GM18873 (cell line): ENCODE results near the gene CAGE1.

Experiments used
- ATAC-seq: cut with Tn5 transposase; IDR thresholded peaks from one replicate; pipeline ENCODE4 v1.9.1; 2021; ENCODE audit warnings: mild to moderate bottlenecking, moderate library complexity, moderate number of reproducible peaks; ENCODE audit not compliant: unreplicated experiment, low FRiP score

Gene CAGE1

DNA sequence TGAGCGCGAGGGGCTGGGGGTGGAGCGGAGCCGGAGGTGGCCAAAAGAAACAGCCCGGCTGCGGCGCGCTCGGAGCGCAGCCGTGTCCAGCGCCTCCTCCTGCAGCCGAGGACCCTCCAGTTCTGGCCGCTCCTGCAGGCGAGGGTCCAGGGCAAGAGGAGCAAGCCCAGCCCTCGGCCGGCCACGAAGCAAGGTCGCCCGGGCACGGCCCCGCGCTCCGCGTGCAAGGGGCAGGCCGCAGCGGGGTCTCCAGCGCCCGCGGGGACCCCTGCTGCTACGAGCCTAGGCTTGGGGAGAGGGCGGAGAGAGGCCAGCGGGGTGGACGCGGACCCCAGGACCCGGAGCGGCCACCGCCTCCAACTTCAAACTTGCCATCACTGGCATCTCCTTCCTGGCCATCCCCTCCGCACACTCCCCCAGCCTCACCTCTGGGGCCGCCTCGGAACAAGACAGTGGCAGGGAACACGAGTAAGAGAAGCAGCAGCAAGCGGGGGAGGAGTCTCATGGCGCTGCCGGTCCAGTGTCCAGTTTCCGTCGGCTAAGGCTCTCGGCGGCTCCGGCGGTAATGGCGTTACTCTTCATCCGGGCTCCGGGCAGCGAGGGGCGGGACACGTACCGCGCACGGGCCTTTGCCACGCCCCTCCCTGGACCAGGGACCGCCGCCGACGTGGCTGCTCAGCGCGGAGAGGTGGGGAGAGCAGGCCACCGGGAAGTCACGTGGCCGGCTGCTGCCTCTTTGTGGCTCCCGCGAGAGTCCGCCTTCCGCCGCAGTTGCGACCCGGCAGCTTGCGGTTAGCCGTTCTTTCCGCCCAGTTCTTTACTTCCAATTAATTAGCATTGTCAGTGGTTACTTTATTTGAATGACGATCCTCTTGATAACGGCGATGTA lies 76.7 kb downstream of the CAGE1 start, which contains the start of gene SSR1:
Gene SSR1 (minus strand): TSS at position 584 of the 889 bp plus-strand sequence. CDS start 79 bp downstream, at position 505.
- peak; percentile 90 for ATAC-seq

DNA sequence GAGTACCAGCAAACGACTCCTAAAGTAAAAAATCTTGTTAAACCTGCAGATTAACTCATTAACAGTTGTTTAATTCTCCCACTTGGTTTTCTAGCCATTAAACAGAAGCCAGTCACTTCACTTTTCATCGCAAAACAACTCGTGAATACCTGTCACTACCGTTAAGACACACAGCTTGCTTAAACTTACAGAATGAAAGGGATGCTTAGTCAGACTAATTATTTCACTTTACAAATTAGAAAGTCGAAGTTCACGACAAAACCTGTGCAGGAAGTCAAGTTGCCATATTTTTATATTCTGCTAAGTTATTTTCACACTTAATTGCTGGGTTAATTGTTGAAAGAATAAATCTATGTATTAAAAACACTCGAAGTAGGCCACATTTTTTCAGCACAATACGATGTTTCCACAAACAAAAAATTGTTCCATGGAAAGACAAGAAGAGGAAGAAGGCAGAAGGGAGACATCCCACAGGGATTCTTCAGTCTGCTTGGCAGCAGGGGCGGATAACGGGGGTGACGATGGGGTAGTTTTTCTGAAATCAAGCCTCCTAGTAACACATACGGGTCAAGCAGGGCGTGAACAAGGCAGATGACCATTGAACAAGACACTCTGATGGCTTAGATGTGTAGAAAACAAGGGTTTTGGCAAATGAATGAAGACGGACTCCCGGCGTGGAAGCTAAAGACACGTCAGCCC lies 77.5 kb downstream of the CAGE1 start:
- ATAC-seq, result no peak

DNA sequence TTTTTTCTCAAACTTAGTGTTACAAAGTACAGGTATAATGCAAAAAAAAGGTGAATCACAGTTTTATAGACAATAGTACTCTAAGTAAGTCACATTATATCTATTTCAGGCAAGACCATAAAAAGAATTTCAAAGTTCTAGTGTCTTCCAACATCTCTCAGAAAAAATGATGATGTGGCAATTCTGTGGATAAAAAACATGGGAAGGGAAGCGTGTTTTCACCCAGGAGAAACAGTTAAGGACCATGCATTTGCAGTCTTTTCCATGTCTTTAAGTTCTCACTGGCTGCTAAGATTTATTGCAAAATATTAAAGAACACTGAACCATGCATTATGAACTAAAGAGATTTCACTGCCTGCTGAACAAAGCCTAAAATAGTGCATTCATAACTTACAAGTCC lies 78.4 kb downstream of the CAGE1 start:
- no peak for ATAC-seq

DNA sequence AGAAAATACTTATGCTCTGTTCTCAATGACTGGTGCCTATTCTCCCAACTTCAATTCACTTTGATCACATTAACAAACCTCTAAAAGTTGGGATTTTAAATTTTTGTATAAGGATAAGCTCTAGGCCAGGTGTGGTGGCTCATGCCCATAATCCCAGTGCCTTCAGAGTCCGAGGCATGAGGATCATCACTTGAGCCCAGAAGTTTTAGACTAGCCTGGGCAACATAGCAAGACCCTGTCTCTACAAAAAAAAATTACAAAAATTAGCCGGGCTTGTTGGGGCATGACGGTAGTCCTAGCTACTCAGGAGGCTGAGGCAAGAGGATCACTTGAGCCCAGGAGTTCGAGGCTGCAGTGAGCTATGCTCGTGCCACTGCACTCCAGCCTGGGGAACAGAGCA lies 80.5 kb downstream of the CAGE1 start:
- ATAC-seq, result no peak

DNA sequence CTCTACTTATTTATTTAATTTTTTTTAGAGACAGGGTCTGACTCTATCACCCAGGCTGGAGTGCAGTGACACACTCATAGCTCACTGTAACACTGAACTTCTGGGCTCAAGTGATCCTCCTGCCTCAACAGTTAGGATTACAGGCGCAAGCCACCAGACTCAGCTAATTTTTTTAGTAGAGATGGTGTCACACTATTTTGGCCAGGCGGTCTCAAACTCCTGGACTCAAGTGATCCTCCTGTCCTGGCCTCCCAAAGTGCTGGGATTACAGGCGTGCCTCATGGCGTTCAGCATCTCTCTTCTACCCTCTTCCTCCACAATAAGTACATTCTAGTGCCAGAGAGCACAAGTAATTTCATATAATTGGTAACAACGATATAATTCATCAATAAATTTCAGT lies 82.0 kb downstream of the CAGE1 start:
- no peak for ATAC-seq

DNA sequence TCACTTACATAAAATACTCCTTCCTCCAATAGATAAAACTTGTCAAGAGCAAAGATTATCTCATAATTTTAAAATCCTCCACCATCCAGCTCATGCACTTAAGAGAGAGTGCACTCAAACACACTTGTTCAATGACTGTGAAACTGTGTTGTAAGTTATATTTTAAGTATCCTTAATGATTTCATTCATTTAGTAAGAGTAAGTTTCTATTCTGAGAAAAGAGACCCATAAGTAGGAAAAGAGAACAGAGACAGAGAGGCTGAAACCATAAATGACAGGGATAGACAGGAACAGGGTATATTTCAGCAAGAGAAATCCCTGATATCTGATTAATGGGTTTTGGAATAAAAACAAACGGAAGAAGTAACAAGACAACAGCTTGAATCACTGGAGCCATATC lies 84.7 kb downstream of the CAGE1 start:
- no peak for ATAC-seq

DNA sequence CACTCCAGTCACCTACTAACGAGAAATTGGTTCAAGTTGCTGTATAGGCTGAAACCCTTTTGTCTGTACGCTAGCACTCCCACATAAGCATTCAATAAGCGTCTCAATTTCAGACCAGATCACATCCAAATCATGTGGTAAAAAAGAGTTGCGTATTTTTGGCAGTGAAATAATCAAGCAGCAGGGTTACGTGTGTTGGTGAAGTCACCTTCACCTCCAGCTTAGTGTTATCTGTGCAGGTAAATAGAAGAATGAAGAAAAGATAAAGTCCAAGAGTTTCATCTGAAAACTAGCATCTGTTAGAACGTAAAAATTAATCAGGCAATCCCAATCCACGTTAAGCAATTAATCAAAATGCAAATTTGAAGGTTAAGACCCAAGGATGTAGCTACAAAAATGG lies 87.8 kb downstream of the CAGE1 start:
- ATAC-seq, result no peak

DNA sequence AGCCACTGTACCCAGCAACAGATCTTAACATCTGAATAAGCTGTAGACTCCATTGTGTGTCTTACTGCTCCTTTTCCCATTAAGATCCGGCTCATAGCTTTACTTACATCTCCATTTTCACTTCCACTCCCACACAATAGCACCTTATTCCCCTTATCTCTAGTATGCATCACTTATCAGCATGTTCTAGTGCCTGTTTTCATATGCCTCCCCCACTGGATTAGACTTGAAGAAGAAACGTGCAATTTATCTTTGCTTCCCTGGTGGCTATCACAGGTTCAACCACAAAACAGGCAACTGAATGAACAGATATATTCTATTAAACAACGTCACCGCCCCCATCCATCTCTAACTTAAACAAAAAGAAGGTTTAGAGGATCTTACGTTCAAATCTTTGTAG lies 88.6 kb downstream of the CAGE1 start:
- no peak for ATAC-seq

DNA sequence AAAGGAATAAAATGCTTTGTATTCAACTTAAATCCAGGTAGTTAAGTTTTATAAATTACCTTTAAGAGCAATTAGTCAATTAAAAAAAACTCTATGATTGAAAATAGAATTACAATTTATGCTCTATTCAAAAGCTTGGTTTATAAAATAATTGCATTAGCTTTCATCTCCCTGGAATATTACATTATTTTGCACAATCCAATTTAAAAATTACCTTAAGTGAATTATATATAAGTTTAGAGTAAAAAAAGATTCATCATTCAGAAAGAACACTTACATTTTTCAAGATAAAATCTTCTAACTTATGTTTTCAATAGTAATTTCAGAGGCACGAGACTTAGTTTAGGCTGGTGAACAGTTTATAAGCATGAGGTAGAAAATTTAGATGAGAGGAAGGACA lies 91.4 kb downstream of the CAGE1 start:
- ATAC-seq, result no peak

DNA sequence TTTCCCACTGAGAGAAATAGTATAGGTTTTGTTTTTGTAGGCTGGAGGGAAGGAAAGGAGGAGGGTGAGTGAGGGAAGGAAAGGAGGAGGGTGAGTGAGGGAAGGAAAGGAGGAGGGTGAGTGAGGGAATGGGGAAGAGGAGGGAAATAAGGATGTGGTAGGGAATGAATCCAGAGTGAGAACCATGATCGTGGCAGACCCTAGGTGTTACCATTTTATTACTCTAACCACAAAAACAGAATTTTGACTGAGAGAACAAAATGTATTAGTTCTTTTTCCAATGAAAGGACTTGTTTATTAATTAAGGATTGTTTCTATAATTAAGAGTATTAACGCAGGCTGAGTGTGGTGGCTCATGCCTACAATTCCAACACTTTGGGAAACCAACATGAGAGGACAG lies 92.9 kb downstream of the CAGE1 start:
- no peak for ATAC-seq

DNA sequence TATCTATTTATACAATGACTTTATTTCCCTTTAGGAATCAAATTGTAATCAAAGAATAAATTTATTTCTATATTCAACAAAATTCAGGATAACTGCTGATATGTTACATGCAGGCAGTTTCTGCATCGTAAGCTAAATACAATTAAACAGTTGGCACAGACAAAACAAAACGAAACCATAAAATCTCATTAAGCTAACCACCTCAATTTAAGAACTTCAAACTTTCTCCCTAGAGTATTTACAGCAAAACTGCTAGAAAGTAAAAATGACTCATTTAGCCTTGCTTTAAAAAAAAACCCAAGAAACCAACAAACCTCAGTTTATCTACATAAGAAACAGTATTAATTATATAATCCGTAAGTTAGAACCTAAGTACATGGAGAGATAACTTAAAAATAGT lies 93.6 kb downstream of the CAGE1 start:
- no peak for ATAC-seq

DNA sequence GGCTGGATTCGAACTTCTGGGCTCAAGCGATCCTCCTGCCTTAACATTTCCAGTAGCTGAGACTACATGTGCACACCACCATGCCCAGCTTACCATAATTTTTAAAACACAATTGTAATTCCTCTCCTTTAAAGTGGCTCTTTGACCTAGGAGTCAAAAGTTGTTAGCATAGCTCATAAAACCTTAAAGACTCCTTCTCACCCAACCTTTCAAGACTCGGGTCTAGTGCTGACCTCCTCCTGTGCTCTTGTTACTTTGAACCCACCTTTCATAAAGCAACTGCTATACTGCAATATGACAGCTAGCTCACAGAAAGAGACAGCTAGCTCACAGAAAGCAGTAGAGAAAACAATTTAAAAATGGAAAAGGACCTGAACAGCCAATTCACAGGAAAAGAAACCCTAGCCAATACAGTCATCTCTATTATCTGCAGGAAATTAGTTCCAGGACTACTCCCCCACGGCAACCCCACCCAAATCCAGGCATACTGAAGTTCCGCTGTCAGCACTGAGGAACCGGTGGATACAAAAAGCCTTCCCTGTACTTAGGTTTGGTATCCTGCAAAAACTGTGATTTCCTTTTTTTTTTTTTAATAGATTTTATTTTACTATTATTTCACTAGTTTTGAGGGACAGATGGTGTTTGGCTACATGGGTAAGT lies 96.8 kb downstream of the CAGE1 start:
- ATAC-seq, result no peak

DNA sequence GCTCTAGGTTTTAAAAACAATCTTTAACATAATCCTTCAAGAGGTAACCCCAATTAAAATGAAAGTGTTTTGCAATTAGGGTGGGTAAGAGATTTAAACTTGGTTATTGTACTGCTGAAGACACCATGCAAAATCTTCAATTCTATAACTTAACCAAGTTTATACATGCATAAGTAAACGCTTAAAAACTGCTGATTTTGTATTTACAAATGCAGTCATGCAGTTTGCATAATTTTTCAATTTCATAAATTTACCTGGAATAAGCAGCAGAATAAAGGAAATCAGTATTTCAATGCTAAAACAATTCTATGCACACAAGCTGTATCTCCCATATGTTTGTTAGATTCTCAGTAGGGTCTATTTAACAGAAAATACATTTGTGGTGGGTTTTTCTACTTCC lies 99.5 kb downstream of the CAGE1 start:
- no peak for ATAC-seq

DNA sequence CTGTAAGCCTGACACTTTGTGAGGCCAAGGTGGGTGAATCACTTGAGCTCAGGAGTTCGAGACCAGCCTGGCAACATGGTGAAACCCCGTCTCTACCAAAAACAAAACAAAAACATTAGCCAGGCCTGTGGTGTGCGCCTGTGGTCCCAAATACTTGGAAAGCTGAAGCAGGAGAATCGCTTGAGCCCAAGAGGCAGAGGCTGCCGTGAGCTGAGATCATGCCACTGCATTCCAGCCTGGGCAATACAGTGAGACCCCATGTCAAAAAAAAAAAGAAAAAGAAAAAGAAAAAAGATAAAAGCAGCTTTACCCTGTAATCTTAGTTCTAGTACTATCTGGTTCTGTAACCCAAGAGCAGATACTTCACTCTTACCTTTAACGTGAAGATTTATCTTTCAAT lies 104.1 kb downstream of the CAGE1 start:
- no peak for ATAC-seq

DNA sequence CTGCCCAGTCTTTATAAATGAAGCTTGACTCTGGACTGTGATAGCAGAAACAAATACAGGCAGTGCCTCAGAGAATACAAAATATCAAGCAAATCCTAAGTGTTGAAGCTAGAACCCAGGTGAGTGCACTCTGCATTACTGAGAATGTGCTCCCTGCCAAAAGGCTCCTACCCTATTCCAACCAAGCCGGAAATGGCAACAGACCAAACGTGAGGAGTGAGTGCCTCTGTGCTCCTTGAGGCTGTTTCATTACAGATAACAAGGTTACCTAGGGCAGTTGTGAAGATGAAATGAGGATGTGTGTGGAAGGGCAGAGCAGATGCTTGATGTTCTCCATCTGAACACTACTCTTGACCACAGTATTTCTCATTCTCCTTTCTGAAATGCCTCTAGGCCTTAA lies 105.9 kb downstream of the CAGE1 start:
- ATAC-seq, result no peak

DNA sequence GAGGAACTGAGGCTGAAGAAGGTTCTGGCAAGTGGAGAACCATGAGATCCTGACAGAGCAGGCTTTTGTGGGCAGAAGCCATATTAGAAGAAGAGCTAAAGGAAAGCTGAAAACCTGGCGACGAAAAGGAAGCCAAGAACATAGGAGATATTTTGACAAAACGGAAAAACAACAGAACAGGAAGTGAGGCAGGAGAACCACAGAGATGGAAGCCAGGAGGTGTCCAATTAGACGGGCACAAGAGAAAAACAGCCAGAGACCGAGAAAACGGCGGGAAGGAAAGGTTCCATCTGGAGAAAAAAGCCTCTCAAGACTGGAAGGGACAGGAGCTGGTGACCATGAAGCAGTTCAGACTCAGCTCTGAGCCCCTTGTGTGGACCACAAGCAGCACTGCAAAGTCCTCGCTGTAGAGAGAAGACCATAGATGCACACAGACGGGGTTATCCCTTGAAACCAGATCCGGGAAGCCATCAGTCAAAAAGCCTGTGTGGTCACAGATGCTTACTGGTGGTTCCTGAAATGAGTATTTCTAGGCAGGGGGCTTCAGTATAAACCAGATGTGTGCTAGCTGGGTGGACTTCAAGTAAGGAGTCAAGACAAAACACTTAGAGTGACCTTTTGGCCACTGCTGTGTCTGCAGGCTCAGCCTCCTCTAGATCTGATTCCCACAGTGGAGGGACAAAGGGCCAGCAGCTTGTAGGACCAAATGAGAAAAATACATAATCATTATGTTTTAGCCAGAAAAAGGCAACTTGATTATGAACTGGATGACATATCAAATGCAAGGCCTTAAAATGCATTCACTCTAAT lies 107.2 kb downstream of the CAGE1 start:
- peak; percentile 42 for ATAC-seq
